A549 treated with DMSO at 1 μM for 4 hours (cell line): Measurements from ENCODE around the gene SPOPL. TPM values are rescaled to one million over a fixed set of nuclear protein-coding genes. Genes with fewer than 3 reads are reported as not detected.

Experiments used
- total RNA-seq: library from RNA; stranded (reverse); fragments of 200-300 nt; extraction: Qiagen RNA extraction; gene quantifications from 5 replicates; pipeline ENCODE4 v1.2.3, GENCODE V29; 2022; ENCODE audit warnings: low read depth

Gene SPOPL
- 7.5 to 11.1 TPM (median 9.3 TPM) in 5 replicates for total RNA-seq

GRCh38 chr2:138501425-138502254 is at the start of gene SPOPL:
Gene SPOPL (plus strand): TSS chr2:138501770. CDS start chr2:138550217, 48,447 bp downstream.

